HG02870 (cell line): ENCODE results near the gene FPR2.
"Not testable (repeated sequence)": the region's sequence is repeated elsewhere in the genome, so short reads cannot be mapped to it uniquely, and the experiment has no call there.

Experiments
- ATAC-seq: cut with Tn5 transposase; IDR thresholded peaks from one replicate; pipeline ENCODE4 v1.9.1; 2021; ENCODE audit warnings: mild to moderate bottlenecking, moderate library complexity; ENCODE audit not compliant: unreplicated experiment

Gene FPR2, protein sequence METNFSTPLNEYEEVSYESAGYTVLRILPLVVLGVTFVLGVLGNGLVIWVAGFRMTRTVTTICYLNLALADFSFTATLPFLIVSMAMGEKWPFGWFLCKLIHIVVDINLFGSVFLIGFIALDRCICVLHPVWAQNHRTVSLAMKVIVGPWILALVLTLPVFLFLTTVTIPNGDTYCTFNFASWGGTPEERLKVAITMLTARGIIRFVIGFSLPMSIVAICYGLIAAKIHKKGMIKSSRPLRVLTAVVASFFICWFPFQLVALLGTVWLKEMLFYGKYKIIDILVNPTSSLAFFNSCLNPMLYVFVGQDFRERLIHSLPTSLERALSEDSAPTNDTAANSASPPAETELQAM

DNA sequence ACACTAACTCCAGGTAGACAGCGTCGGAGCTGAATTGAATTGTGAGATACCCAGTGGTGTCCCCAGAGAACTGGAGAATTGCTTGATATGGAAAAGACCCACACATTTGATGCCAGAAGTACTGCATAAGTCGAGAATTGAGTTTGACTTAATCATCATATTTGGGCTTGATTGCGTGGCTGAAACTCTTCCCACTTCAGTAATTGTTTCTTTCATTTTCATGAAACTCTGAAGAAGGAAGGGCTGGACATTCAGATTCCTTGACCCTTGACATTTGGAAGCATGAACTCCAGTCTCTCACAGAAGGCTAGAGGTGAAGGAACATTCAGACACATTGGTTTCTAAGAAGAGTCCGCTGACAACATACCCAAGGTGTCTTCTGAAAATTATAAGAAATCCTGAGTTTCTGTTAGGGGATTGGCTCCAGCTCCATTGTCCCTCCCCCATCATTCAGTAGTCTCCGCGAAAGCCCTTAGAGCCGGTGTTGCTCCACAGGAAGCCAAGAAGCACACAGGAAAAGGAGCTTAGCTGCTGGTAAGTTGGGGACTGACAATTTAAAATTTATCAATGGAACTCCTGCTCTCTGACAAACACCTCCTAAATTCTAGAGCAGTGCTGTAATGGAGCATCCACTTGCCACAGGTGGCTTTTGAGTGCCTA lies at the start of gene FPR2:
TSS of gene FPR2 (plus strand) at position 484 of the 660 bp plus-strand sequence. CDS start 7,479 bp downstream, outside the sequence.
- no peak for ATAC-seq

DNA sequence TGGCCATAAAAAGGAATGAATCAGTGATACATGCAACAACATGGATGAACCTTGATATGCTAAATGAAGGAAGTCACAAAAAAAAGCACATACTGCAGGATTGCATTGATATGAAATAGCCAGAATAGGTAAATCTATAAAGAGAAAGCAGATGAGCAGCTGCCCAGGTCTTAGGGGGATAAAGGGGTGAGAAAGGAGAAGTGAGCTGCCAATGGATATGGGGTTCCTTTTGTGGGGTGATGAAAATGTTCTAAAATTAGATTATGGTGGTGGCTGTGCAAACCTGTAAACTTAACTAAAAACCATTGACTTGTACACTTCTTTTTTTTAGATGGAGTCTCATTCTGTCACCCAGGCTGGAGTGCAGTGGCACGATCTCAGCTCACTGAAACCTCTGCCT lies 49.3 kb upstream of the FPR2 start:
- no peak for ATAC-seq

DNA sequence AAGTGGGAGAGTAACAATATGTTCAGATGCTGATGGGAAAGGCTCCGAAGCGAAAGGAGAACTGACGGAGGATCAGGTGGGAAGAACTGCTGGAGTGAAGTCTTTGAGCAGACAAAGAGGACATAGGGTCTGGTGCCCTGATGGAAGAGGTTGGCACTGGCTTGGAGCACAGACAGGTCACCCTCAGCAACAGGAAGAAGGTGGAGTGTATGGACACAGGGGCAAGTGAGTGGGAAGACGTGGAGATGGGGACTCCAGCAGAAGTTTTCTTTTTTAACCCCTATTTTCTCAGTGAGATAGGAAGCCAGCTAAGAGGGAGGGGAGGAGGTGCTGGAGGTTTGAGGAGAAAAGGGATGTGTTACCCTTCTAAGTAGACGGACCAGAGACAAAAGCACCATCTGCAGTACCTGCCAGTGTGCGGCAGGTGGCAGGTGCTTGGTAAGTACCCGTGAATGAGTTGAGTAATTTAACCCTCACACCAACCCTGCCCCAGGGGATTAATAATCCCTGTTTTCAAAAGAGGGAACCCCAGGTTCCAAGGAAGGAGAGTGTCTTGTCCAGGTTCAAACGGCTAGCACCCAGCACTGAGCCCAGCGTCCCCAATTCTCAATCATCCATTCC lies 48.4 kb upstream of the FPR2 start:
- ATAC-seq, result no peak

DNA sequence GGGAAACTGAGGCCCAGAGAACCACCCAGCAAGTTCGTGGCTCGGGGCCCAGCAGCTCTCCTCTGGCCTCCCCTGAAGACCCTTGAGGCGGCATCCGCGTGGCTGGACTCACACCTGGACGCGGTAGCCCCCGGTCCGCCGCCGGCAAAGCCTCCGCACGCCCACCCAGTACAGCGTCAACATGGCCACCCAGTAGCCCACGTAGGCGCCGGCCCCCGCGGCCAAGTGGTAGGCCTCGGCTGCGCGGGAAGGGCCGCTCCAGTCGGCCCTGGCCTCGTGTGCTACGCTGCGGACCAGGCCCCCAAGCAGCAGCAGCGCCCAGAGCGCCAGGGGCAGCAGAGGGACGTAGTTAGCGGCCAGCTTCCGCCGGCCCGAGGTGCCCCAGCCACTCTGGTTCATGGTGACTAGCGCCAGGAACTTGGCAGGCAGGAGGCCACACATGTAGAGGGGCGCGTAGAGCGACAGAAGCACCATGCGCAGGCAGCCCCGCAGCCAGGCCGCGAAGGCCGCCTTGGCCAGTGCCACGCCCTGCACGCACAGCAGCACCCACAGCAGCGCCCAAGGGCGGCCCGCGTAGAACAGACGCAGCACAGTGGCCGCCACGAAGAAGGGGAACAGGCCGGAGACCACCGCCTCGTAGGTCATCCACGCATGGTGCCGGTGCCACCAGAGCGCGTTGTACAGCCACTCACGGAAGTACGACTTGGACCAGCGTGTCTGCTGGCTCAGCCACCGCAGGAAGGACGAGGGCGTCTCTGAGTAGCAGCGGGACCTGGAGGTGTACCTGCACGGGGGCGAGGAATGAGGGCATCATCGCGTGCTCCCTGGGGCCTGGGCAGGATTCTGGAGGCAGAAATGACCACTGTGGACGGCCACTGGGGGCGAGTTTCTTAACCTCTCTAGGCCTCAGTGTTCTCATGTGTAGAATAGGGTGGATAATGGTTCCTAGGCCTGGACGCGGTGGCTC lies 47.4 kb upstream of the FPR2 start:
- no peak for ATAC-seq

DNA sequence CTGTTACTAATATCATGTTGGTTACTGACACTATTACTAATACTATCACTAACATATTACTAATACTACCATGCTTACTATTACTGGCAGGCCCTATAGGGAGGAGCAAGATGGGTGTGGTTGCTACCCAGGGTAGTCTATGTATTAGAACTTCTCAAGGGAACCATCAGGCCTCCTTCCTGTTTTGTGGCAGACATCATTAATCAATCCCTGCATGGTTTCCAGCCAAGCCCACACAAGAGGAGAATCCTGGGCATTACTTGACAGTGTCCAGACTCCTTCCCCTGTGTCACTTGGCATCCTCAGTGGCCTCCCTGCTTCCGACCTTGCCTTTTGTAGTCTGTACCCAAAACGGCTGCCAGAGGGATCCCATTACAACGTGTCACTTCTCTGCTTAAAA lies 46.1 kb upstream of the FPR2 start:
- no peak for ATAC-seq

DNA sequence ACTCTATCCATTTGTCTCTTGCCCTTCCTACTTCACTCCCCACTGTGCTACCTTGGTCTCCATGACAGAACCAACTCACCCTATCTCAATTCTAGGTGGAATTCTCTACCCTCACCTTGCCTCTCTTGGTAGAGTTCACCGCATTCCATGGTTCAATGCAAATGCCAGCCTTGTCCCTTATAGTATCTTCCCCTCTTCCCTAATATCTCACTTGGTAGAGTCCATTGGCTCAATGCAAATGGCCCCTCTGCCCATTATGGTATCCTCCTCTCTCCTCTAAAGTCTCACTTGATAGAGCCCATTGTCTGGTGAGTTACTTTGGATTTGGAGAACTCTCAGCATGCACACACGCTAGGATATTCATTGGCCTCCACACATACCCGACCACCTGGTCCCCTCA lies 45.1 kb upstream of the FPR2 start:
- ATAC-seq, result no peak

DNA sequence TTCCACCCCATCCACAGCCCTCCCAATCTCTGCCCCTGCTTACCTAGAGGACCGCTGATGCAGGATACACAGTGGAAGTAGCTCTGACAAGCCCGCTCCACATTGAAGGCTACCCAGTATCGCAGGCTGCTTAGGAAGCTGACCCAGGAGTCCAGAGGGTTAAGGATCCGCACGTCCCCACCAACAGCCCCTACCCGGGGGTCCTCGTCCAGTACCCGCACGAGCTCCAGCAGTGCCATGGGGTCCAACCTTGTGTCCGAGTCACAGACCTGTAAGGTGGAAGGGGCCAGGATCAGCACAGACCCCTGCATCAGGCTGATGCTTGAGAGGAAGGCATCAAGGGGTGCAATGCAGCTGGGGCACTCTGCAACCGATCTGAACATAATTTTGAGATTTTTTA lies 44.1 kb upstream of the FPR2 start:
- no peak for ATAC-seq

DNA sequence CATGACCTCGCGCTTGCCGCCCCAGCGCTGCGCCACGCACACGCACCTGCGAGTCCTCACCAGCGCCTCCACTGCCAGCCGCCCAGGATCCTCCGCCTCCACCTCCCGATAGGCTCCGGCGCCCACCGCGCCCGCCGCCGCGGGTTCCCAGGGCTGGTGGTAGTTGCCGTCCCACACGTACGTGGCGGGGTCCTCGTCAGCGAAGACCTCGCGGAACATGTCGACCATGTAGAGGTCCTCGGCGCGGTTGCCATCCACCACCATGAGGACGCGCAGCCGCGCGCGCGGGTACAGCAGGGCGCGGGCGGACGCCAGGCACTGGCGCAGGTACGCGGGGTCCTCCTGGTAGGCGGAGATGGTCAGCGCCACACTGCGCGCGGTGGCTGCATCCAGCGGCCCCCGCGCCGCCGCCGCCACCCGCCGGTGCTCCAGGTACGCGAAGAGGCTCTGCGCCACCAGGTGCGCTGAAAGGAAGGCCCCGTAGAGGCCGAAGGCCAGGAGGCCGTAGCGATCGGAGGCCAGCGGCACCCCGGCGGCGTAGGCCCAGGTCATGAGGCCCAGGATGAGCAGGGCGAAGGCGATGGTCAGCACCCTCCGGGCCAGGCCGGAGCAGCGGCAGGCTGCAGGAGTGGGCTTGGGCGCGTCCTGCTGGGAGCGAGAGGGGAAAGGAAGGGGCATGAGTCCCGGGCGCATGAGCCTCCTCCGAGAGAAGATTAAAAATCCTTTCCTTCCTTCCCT lies 41.6 kb upstream of the FPR2 start:
- no peak for ATAC-seq

DNA sequence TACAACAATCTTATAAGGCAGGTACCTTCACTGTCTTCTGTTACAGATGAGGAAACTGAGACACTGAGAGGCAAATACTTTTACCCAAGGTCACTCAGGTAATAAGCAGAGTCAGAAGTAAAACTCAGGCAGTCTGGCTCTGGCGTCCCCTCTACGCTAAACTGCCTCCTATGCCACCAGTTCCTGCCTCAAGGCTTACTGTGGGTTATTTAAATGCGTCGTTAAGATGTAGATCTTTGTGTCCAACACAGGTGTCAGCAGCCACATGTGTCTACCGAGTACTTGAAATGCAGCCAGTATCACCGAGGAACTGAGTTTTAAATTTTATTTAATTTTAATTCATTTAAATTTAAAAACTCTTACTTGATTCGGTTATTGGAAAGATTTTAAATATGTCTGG lies 39.1 kb upstream of the FPR2 start:
- no peak for ATAC-seq

DNA sequence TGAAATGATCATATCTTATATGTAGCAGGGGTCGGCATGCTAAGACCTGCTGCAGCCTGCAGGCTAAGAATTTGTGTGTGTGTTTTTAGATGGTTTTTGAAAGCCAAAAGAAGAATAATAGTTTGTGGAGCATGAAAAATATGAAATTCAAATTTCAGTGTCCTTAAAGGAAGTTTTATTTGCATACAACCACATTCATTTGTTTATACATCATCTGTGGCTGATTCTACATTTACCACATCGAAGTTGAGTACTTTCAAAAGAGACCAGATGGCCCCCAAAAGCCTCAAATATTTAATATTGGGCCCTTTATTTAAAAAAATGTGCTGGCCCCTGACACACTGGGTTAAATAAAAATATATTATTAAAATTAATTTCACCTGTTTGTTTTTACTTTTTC lies 38.5 kb upstream of the FPR2 start:
- no peak for ATAC-seq

DNA sequence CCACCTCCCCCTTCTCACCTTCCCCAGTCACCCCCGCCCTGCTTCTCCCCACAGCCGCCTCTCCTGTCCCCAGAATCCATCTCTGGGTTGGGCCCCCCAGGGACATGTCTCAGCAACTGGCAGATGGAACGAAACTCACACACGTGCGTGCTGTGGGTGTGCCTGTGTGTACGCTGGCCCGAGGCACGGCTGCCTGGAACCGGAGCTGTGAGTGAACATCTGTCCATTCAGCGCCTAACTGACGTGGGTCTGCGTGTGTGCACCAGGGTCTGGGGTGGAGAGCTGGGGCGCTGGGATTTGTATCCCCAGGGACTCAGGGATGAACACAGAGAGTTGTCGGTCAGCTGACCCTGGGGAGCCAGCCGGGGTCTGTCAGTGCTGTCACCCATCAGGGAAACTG lies 36.4 kb upstream of the FPR2 start:
- ATAC-seq, result no peak

DNA sequence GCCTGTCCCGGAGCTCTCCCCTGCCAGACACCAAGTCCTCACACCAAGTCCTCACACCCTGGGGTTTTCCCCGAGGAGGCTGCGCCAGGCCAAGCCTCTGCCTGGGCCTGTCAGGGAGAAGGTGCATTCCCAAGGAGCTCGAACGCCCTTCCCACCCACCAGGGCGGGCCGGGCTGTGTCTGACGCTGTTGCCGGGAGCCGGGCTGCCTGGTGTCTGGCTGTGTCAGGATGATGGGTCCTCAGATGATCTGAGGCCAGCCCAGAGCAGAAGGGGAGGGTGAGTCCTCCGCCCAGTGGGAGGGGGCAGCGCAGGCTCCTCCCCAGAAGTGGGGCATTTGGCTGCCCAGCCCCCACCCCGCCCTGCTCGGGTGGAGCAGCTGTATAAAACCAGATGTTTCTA lies 34.9 kb upstream of the FPR2 start:
- no peak for ATAC-seq

DNA sequence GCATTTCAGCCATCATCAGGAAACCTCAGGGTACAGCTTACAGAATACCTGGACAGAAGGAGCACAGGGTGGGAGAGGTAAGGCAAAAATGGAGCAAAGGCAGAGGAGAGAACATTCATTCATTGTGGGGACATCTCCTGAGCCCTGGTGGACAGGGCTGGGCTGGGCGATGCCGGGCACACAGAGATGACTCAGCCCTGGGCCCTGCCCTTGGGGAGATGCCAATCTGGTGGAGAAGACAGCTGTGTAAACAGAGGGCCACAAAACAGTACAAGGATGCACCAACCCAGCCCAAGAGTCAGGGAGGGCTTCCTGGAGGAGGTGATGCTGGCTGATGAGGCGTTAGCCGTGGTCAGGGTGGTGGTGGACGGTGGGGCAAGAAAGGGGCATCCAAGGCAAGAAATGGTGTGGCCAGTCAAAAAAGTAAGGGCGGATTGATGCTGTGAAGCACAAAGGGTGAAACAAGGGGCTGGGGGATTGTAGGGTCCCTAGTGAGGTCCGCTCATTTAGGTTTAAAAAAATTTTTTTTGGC lies 33.6 kb upstream of the FPR2 start:
- ATAC-seq, result no peak

DNA sequence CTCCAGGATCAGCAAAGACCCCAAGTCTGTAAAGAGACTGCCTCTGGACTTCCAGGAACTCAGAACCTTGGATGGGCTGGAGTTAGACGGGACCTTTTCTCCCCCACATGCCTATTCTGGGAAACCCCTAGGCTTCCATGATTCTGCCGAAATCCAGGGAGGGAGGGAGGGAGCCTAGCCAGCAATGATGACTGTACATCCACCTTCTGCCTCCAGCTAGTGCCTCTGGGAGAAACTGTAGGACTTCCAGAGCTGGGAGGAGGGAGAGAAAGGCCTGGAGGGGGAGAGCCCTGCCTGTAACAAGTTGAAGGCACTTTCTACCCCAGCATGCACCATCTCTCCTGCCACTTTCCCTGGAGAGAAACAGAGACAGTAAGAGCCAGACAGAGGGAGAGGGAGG lies 31.2 kb upstream of the FPR2 start:
- no peak for ATAC-seq

DNA sequence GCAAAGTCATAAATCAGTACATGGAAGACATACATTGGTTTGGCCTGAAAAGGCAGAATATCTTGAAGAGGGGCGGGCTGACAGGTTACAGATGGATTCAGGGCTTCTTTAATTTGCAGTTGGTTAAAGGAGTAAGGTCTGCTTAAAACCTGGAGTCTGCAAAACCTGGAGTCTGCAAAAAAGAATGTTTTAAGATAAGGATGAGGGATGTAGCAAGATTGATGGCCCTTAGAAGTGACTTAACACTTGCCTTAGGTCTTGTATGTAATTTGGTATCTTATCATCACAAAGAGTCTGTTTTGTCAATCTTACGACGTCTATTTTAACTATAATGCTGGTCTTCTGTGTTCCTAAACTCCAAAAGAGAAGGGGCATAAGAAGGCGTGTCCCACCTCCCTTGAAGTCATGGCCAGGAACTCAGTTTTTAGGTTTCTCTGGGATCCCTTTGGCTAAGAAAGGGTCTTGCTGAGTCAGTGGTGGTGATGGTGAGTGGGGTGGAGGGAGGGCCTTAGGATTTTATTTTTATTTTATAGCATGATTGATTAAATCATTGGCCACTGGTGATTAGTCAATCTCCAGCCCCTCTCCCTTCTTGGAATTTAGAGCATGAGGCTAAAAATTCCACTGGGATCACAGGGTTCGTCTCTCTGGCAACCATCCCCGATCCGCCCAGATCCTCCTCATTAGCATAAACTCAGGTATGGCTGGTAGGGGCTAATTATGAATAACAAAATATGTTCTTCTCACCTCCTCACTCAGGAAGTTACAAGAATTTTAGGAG lies 27.0 kb upstream of the FPR2 start:
- no peak for ATAC-seq

DNA sequence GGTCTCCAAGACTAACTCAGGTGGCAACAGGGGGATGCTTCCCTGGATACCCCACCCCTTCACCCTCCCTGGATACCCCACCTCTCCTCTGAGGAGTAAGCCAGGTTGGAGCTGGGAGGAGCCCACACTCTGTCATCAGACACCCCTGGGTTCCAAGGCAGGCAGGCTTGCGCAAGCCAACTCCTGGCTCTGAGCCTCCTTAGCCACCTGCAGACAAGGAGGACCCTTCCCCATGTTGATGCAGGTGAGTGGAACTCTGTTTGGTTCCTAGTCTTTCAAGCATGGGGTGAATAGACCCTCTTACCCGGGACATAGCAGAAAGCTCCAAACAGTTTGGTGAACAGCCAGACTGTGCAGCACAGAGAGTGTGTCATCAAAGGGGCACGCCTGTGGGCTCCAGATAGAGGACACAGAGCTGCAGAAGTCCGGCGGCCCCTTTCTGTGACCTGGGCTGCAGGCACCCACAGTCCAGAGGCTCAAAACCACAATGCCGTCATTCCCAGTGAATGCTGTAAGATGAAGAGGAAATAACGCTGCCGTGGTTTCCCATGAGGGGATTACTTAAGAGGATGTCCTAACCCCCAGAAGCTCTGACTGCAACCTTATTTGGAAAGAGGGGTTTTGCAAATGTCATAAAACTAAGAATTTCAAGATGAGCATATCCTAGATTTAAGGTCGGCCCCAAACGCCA lies 25.1 kb upstream of the FPR2 start:
- no peak for ATAC-seq

DNA sequence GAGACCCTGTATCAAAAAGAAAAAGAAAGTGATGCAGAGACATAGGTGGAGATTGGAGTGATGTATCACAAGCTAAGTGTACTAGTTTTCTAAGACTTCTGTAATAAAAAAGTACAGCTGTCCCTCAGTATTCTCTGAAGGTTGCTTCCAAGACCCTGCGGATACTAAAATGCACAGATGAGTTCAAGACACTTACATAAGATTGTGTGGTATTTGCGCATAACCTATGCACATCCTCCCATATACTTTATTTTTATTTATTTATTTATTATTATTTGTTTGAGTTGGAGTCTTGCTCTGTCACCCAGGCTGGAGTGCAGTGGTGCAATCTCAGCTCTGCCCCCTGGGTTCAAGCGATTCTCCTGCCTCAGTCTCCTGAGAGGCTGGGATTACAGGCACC lies 23.6 kb upstream of the FPR2 start:
- no peak for ATAC-seq

DNA sequence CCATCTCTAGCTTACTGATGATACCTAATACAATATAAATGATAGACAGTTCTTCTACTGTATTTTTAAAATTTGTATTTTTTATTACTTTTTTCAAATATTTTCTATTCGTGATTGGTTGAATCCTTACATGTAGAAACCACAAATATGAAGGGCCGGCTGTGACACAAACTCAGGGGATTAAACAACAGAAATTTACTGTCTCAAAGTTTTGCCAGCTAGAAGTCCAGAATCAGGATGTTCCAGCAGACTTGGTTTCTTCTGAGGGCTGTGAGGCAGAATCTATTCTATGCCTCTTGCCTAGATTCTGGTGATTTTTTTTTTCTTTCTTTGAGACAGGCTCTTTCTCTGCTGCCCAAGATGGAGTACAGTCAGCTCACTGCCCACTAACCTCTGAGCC lies 23.1 kb upstream of the FPR2 start:
- ATAC-seq, result no peak

DNA sequence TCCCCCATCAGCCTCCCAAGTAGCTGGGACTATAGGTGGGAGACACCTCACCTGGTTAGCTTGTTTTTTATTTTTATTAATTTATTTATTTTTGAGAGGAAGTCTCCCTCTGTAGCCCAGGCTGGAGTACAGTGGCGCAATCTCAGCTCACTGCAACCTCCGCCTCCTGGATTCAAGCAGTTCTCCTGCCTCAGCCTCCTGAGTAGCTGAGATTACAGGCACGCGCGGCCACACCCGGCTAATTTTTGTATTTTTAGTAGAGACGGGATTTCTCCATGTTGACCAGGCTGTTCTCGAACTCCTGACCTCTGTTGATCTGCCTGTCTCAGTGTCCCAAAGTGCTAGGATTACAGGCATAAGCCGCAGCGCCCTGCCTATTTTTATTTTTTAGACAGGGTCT lies 22.5 kb upstream of the FPR2 start:
- not testable (repeated sequence) for ATAC-seq
